Panc1 (cell line): ENCODE results near the gene MOV10L1.

Experiments
- TCF7L2 ChIP-seq: IDR thresholded peaks from 2 replicates; pipeline ENCODE4 v1.6.1; 2011; ENCODE audit warnings: mild to moderate bottlenecking, low read depth, low read length, inconsistent platforms
- TF ChIP-seq, protein P1 (sequence below): fragments of 450-650 bp; IDR thresholded peaks from 2 replicates; pipeline ENCODE4 v1.5.1; 2017; ENCODE audit warnings: mild to moderate bottlenecking
- TF ChIP-seq, protein P2 (sequence below), 2 experiments: IDR thresholded peaks; 2 replicates each; pipeline ENCODE4 v1.6.1; 2011 to 2012; ENCODE audit warnings: low read depth in 2 of 2, control low read depth in 1 of 2, low read length in 1 of 2, mild to moderate bottlenecking in 1 of 2, moderate library complexity in 1 of 2; ENCODE audit not compliant: insufficient read depth in 1 of 2

DNA sequence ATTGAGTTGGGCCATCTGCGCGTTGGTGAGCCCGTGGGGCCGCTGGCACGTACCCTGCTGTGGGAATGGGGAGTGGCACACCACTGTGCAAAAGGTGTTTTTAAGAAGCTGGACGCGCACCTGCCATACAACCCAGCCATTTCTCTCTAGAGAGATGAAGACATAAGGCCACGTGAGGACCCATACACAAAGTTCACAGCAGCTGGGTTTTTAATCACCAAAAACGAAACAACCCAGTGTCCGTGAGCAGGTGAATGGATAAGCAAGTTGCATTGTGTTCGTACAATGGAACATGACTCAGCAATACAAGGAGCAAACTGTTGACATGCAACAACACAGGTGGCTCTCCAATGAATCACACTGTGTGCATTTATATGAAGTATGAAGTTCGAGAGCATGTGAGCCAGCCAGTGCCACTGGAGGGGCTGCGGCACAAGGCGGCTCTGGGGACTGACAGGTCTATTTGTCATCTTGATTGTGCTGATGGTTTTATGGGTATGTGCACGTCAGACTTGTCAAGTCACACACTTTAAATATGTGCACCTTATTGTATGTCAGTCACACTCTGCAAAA is 50.1 kb downstream of the MOV10L1 start:
- TF ChIP-seq, protein P1, sequence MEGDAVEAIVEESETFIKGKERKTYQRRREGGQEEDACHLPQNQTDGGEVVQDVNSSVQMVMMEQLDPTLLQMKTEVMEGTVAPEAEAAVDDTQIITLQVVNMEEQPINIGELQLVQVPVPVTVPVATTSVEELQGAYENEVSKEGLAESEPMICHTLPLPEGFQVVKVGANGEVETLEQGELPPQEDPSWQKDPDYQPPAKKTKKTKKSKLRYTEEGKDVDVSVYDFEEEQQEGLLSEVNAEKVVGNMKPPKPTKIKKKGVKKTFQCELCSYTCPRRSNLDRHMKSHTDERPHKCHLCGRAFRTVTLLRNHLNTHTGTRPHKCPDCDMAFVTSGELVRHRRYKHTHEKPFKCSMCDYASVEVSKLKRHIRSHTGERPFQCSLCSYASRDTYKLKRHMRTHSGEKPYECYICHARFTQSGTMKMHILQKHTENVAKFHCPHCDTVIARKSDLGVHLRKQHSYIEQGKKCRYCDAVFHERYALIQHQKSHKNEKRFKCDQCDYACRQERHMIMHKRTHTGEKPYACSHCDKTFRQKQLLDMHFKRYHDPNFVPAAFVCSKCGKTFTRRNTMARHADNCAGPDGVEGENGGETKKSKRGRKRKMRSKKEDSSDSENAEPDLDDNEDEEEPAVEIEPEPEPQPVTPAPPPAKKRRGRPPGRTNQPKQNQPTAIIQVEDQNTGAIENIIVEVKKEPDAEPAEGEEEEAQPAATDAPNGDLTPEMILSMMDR, result no peak
- TF ChIP-seq TCF7L2, result no peak
- TF ChIP-seq, protein P2, sequence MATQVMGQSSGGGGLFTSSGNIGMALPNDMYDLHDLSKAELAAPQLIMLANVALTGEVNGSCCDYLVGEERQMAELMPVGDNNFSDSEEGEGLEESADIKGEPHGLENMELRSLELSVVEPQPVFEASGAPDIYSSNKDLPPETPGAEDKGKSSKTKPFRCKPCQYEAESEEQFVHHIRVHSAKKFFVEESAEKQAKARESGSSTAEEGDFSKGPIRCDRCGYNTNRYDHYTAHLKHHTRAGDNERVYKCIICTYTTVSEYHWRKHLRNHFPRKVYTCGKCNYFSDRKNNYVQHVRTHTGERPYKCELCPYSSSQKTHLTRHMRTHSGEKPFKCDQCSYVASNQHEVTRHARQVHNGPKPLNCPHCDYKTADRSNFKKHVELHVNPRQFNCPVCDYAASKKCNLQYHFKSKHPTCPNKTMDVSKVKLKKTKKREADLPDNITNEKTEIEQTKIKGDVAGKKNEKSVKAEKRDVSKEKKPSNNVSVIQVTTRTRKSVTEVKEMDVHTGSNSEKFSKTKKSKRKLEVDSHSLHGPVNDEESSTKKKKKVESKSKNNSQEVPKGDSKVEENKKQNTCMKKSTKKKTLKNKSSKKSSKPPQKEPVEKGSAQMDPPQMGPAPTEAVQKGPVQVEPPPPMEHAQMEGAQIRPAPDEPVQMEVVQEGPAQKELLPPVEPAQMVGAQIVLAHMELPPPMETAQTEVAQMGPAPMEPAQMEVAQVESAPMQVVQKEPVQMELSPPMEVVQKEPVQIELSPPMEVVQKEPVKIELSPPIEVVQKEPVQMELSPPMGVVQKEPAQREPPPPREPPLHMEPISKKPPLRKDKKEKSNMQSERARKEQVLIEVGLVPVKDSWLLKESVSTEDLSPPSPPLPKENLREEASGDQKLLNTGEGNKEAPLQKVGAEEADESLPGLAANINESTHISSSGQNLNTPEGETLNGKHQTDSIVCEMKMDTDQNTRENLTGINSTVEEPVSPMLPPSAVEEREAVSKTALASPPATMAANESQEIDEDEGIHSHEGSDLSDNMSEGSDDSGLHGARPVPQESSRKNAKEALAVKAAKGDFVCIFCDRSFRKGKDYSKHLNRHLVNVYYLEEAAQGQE (IDR thresholded peaks at IDR 0.05; ENCODE audit: insufficient read depth in 1 of 2, low read depth in 2 of 2, low read length in 1 of 2), result no peak
